Transverse colon (tissue), 4 donors: ENCODE results near the gene KIF1C. TPM values are rescaled to one million over a fixed set of nuclear protein-coding genes. Genes with fewer than 3 reads are reported as not detected.

Experiments
- DNase-seq: peaks from one replicate; pipeline ENCODE4 v3.0.0-alpha.2; 2019
- H3K27ac ChIP-seq, 4 donors: fragments of 200-600 bp; sonication (generic); 2 replicates each; pipeline ENCODE4 v1.5.1; 2016 to 2018; ENCODE audit warnings: inconsistent platforms in 4 of 4
- H3K27me3 ChIP-seq: fragments of 200-600 bp; sonication (generic); 2 replicates; pipeline ENCODE4 v1.5.1; 2017; ENCODE audit warnings: inconsistent platforms
- H3K36me3 ChIP-seq, 4 donors: fragments of 200-600 bp; sonication (generic); 2 replicates each; pipeline ENCODE4 v1.5.1; 2017 to 2019; ENCODE audit warnings: inconsistent platforms in 4 of 4
- H3K4me1 ChIP-seq, 4 donors: fragments of 200-600 bp; sonication (generic); 2 replicates each; pipeline ENCODE4 v1.5.1; 2017 to 2020; ENCODE audit warnings: inconsistent platforms in 4 of 4
- H3K4me3 ChIP-seq, 4 donors: fragments of 200-600 bp; sonication (generic); 1 replicate in 1 of 4; 2 replicates in 3 of 4; pipeline versions ENCODE4 v1.5.1 to v1.6.1; 2017 to 2019; ENCODE audit warnings: inconsistent platforms in 4 of 4
- H3K9me3 ChIP-seq, 2 donors: fragments of 200-600 bp; sonication (generic); 2 replicates each; pipeline ENCODE4 v1.5.1; 2017 to 2019; ENCODE audit warnings: inconsistent platforms in 2 of 2
- CTCF ChIP-seq, 5 experiments: fragments of 200-600 bp in 3 of 5; fragments of 450-650 bp in 2 of 5; sonication (generic) in 3 of 5; IDR thresholded peaks; 1 replicate in 2 of 5; 2 replicates in 3 of 5; pipeline ENCODE4 v1.5.1; 2016 to 2017; ENCODE audit warnings: antibody characterized with exemption in 5 of 5, inconsistent platforms in 3 of 5, mild to moderate bottlenecking in 2 of 5, moderate library complexity in 1 of 5
- EP300 ChIP-seq: sonication (generic); formaldehyde crosslinking; IDR thresholded peaks from one replicate; pipeline ENCODE4 v1.6.1; 2017; ENCODE audit warnings: antibody characterized with exemption, low read depth
- POLR2A ChIP-seq: fragments of 450-650 bp; IDR thresholded peaks from one replicate; pipeline ENCODE4 v1.6.1; 2016; ENCODE audit warnings: antibody characterized with exemption, mild to moderate bottlenecking, moderate library complexity
- POLR2AphosphoS5 ChIP-seq, 3 donors: sonication (generic); formaldehyde crosslinking; IDR thresholded peaks; one replicate each; pipeline ENCODE4 v1.6.1; 2016; ENCODE audit warnings: antibody characterized with exemption in 3 of 3
- WGBS, 2 donors: methylation state at CpG; one replicate each; pipeline ENCODE4 v1.1.5; 2018; ENCODE audit warnings: low coverage in 1 of 2; 5-methylcytosine and 5-hydroxymethylcytosine counted together
- in situ Hi-C, 4 donors: fragments of 200-750 bp; cut with MboI; loops; one replicate each; pipeline versions ENCODE4 v1.15.0 to v1.15.1; 2017; ENCODE audit warnings: low sequenced_read_pairs in 3 of 4, low pct_ligation_motif_present in 1 of 4, low pct_unique_long_range_greater_than_20kb in 1 of 4
- intact Hi-C: fragments of 100-400 bp; cut with DNase I; formaldehyde crosslinking; loops from one replicate; pipeline ENCODE4 v1.15.1; 2023; ENCODE audit warnings: low total_unique reads
- total RNA-seq, 4 donors: library from RNA; depleted of rRNA; stranded (reverse); fragments of >200 nt; gene quantifications; one replicate each; pipeline ENCODE4 v1.1.0, GENCODE V29; 2016

Gene KIF1C
- total RNA-seq, 4 donors from 2014 or later, result 106 to 125 (median 114) TPM

GRCh38 chr17:4980644-4981216 is 17.0 kb upstream of the KIF1C start:
- DNase-seq, result no peak
- no peak overlapping the region for H3K4me3 ChIP-seq
- H3K4me1 ChIP-seq, result peaks cover 0 to 11% (median 2%) of the 10 kb centered on the region in 4 donors
- no peak overlapping the region for H3K27ac ChIP-seq
- H3K36me3 ChIP-seq, result peaks cover 0 to 29% (median 5%) of the 10 kb centered on the region in 4 donors
- in situ Hi-C loops (no loop called here), intact Hi-C loops (loop anchor here (10.0 kb wide), 1 partner anchor 46 kb away; the partner anchor contains the start of gene GP1BA)
- H3K9me3 ChIP-seq, result no peaks in the 10 kb centered on the region
- TF ChIP-seq POLR2A (no peak), CTCF (IDR thresholded peaks at IDR 0.05) (peak; percentile 83 to 90 (median 84))
- no peaks in the 10 kb centered on the region for H3K27me3 ChIP-seq
- WGBS, 2 donors, result 18 to 43% methylated on average over 4 to 6 of the region's 6 CpGs

GRCh38 chr17:4982305-4982704 is 15.4 kb upstream of the KIF1C start:
- Histone ChIP-seq H3K9me3 (no peaks in the 10 kb centered on the region), H3K36me3 (peaks cover 0 to 18% (median 1%) of the 10 kb centered on the region in 4 donors), H3K4me3 (no peak overlapping the region), H3K4me1 (peaks cover 6 to 22% (median 14%) of the 10 kb centered on the region in 4 donors), H3K27ac (no peak overlapping the region), H3K27me3 (no peaks in the 10 kb centered on the region)
- in situ Hi-C loops, result no loop called here
- intact Hi-C loops, result loop anchor here (10.0 kb wide), 1 partner anchor 48 kb away; the partner anchor contains the start of gene GP1BA
- 56 to 70% methylated on average over 4 to 5 of the region's 5 CpGs for WGBS, 2 donors
- DNase-seq, result no peak
- TF ChIP-seq POLR2AphosphoS5 (IDR thresholded peaks at IDR 0.05) (no peak), CTCF (IDR thresholded peaks at IDR 0.05) (no peak), POLR2A (no peak), EP300 (no peak)

DNA sequence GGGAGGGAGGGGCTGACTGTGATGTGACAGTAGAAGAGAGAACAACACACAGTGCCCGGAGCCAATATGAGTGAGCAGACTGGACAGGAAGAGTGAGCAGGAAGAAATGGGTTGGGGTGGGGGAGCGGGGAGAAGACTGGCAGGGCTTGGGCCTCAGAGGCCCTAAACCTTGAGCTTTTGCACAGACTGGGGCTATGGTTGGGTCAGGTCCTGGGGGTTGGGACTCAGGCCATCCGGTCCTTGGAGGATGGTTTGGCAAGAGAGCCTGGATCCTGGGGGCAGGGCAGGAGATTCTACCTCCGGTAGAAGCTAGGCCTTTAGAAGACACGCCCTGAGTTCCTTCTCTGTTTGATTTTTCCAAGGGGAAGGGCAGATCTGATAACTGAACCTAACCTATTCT is 11.3 kb upstream of the KIF1C start:
- in situ Hi-C loops (loop anchor here in 1 of 4 donors (5.0 kb wide), 1 partner anchor 74 kb away; no protein-coding TSS in a partner anchor), intact Hi-C loops (loop anchor here (10.0 kb wide), 1 partner anchor 52 kb away; the partner anchor contains the start of gene GP1BA)
- peak; percentile 37 for DNase-seq
- TF ChIP-seq POLR2A (no peak), POLR2AphosphoS5 (IDR thresholded peaks at IDR 0.05) (no peak), EP300 (no peak), CTCF (IDR thresholded peaks at IDR 0.05) (no peak)
- Histone ChIP-seq H3K4me1 (peaks cover 13 to 28% (median 27%) of the 10 kb centered on the region in 4 donors), H3K4me3 (peak overlapping the region; percentile 66 to 91 (median 84)), H3K27me3 (no peaks in the 10 kb centered on the region), H3K27ac (peak overlapping the region; percentile 93 to 97 (median 94)), H3K36me3 (no peaks in the 10 kb centered on the region), H3K9me3 (no peaks in the 10 kb centered on the region)
- WGBS, 2 donors, result 20% methylated on average over 5 of the region's 5 CpGs; no CpG with 5 or more reads in 1 of the 2 donors

- in situ Hi-C loops, result loop anchor here in 1 of 4 donors (5.0 kb wide), 1 partner anchor 75 kb away; no protein-coding TSS in a partner anchor
- TF ChIP-seq EP300 (no peak), POLR2A (peak; percentile 79), POLR2AphosphoS5 (IDR thresholded peaks at IDR 0.05) (peak; percentile 78 to 83 (median 79)), CTCF (IDR thresholded peaks at IDR 0.05) (peak; percentile 60 to 91 (median 75))
- 1% methylated on average over 20 of the region's 78 CpGs; no CpG with 5 or more reads in 1 of the 2 donors for WGBS, 2 donors
- peak within 1 kb of the TSS; percentile 93 to 97 (median 94) for H3K27ac ChIP-seq
- H3K36me3 ChIP-seq, result no peaks in the 10 kb centered on the region
- no peaks in the 10 kb centered on the region for H3K9me3 ChIP-seq
- DNase-seq, result peak; percentile 93
- intact Hi-C loops, result loop anchor here (10.0 kb wide), 1 partner anchor 52 kb away; the partner anchor contains the start of gene GP1BA
- H3K27me3 ChIP-seq, result no peaks in the 10 kb centered on the region
- H3K4me3 ChIP-seq, result peak within 1 kb of the TSS; percentile 66 to 91 (median 84)
- H3K4me1 ChIP-seq, result peaks cover 13 to 28% (median 27%) of the 10 kb centered on the region in 4 donors
Measured at GRCh38 chr17:4986951-4987766, 10.6 kb upstream of the KIF1C start, which contains the start of gene CAMTA2. CAMTA2 (minus strand) TSS chr17:4987675; CDS start chr17:4986222, 1,453 bp downstream.
